Natural killer cell (primary cell): Measurements from ENCODE around the gene SMIM33. TPM values are rescaled to one million over a fixed set of nuclear protein-coding genes. Genes with fewer than 3 reads are reported as not detected.

Experiments
- ATAC-seq, 3 donors: fragments of 150-1000 bp in 2 of 3; fragments of 200-7000 bp in 1 of 3; cut with Tn5 transposase; 1 replicate in 1 of 3; 2 replicates in 2 of 3; pipeline ENCODE4 v1.10.0; 2021; ENCODE audit warnings: mild to moderate bottlenecking in 2 of 3, moderate library complexity in 2 of 3
- DNase-seq, 2 donors: peaks; one replicate each; pipeline versions ENCODE4 v3.0.0 to v3.0.0-alpha.2; 2013 to 2021; ENCODE audit warnings: mixed read lengths in 1 of 2
- H3K27ac ChIP-seq: one replicate; pipeline ENCODE4 v1.5.1; 2013; ENCODE audit warnings: mild to moderate bottlenecking, low read length
- H3K27me3 ChIP-seq: one replicate; pipeline ENCODE4 v1.6.1; 2013; ENCODE audit warnings: low read length; ENCODE audit not compliant: control insufficient read depth, insufficient read depth
- H3K36me3 ChIP-seq: one replicate; pipeline ENCODE4 v1.6.1; 2013; ENCODE audit warnings: low read length; ENCODE audit not compliant: control insufficient read depth, insufficient read depth
- H3K4me1 ChIP-seq: one replicate; pipeline ENCODE4 v1.6.1; 2013; ENCODE audit warnings: low read length; ENCODE audit not compliant: control insufficient read depth, insufficient read depth
- H3K4me3 ChIP-seq: one replicate; pipeline ENCODE4 v1.5.1; 2013; ENCODE audit warnings: low read length
- H3K9me3 ChIP-seq: one replicate; pipeline ENCODE4 v1.6.1; 2013; ENCODE audit warnings: low read length; ENCODE audit not compliant: control insufficient read depth, insufficient read depth
- H3K27ac Mint-ChIP-seq, 2 donors: one replicate each; pipeline ENCODE4 v1.8.0; 2022; ENCODE audit warnings: mild to moderate bottlenecking in 2 of 2, mixed read lengths in 2 of 2, moderate library complexity in 1 of 2
- H3K27me3 Mint-ChIP-seq, 2 donors: one replicate each; pipeline ENCODE4 v1.8.0; 2022; ENCODE audit warnings: low read depth in 2 of 2, mixed read lengths in 2 of 2
- H3K36me3 Mint-ChIP-seq: one replicate; pipeline ENCODE4 v1.8.0; 2022; ENCODE audit warnings: mixed read lengths
- H3K4me1 Mint-ChIP-seq, 2 donors: one replicate each; pipeline ENCODE4 v1.8.0; 2022; ENCODE audit warnings: mixed read lengths in 2 of 2
- H3K4me3 Mint-ChIP-seq: one replicate; pipeline ENCODE4 v1.8.0; 2022; ENCODE audit warnings: mild to moderate bottlenecking, moderate library complexity, mixed read lengths
- H3K9me3 Mint-ChIP-seq, 2 donors: one replicate each; pipeline ENCODE4 v1.8.0; 2022; ENCODE audit warnings: mixed read lengths in 2 of 2
- CTCF ChIP-seq: fragments of 200-600 bp; IDR thresholded peaks from one replicate; pipeline ENCODE4 v1.8.0; 2022; ENCODE audit warnings: antibody characterized with exemption
- WGBS: methylation state at CpG from one replicate; pipeline ENCODE4 v1.1.7; 2013; ENCODE audit warnings: missing lambda C conversion rate; ENCODE audit not compliant: insufficient coverage; 5-methylcytosine and 5-hydroxymethylcytosine counted together
- intact Hi-C: fragments of 100-400 bp; cut with micrococcal nuclease; formaldehyde crosslinking; loops from one replicate; pipeline ENCODE4 v1.14.2; 2022
- total RNA-seq, 4 donors: library from RNA; stranded (reverse); fragments of 120-200 nt in 1 of 4; gene quantifications; one replicate each; pipeline versions ENCODE4 v1.2.3 to v1.2.4, GENCODE V29; 2013 to 2022

The SMIM33 gene
- total RNA-seq, 3 donors from 2014 or later (not counting 1 experiment from before 2014, with no cell fraction given), result not detected

DNA sequence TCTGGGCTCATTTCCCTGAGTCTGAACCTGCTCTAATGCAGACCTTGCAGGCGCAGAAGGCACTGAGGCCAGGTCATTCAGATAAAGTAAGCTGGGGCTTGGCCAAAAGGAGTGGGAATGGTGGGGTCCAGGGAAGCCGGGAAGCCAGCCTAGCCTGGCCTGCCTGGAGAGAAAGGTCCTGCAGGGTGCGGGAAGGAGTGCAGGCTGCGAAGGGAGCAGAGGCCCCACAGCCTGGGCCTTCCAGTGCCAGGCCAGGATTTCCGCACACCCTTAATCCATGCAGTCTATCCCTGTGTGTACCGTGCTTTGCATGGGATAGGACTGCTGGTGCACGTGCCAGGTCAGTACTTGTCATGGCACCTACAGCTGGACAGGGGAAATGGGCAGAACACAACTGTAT is 15.4 kb downstream of the SMIM33 start:
- Mint-ChIP-seq H3K27ac (no peak overlapping the region), H3K4me1 (peaks cover 17 to 22% of the 10 kb centered on the region in 2 donors), H3K9me3 (no peaks in the 10 kb centered on the region), H3K36me3 (no peaks in the 10 kb centered on the region), H3K4me3 (no peak overlapping the region), H3K27me3 (no peaks in the 10 kb centered on the region)
- WGBS, result 97% methylated on average over 7 of the region's 7 CpGs
- Histone ChIP-seq H3K4me1 (peaks cover 34% of the 10 kb centered on the region), H3K27ac (no peak overlapping the region), H3K4me3 (no peak overlapping the region), H3K36me3 (no peaks in the 10 kb centered on the region), H3K27me3 (no peaks in the 10 kb centered on the region), H3K9me3 (no peaks in the 10 kb centered on the region)
- intact Hi-C loops, result no loop called here
- TF ChIP-seq CTCF, result no peak
- DNase-seq, result no peak
- ATAC-seq, result no peak

GRCh38 chr5:139488260-139488659 is 17.5 kb downstream of the SMIM33 start:
- no peaks in the 10 kb centered on the region for H3K27me3 Mint-ChIP-seq
- Histone ChIP-seq H3K27me3 (no peaks in the 10 kb centered on the region), H3K9me3 (no peaks in the 10 kb centered on the region), H3K36me3 (no peaks in the 10 kb centered on the region), H3K4me1 (peaks cover 13% of the 10 kb centered on the region), H3K4me3 (no peak overlapping the region), H3K27ac (no peak overlapping the region)
- WGBS, result 56% methylated on average over 3 of the region's 3 CpGs
- peak; percentile 32 to 38 (median 35) for ATAC-seq
- no peaks in the 10 kb centered on the region for H3K36me3 Mint-ChIP-seq
- H3K4me1 Mint-ChIP-seq, result peaks cover 5 to 11% of the 10 kb centered on the region in 2 donors
- no peaks in the 10 kb centered on the region for H3K9me3 Mint-ChIP-seq
- no peak overlapping the region for H3K4me3 Mint-ChIP-seq
- no peak for TF ChIP-seq CTCF
- DNase-seq, result no peak
- intact Hi-C loops, result no loop called here
- H3K27ac Mint-ChIP-seq, result peak overlapping the region in 1 of 2 donors; percentile 83

DNA sequence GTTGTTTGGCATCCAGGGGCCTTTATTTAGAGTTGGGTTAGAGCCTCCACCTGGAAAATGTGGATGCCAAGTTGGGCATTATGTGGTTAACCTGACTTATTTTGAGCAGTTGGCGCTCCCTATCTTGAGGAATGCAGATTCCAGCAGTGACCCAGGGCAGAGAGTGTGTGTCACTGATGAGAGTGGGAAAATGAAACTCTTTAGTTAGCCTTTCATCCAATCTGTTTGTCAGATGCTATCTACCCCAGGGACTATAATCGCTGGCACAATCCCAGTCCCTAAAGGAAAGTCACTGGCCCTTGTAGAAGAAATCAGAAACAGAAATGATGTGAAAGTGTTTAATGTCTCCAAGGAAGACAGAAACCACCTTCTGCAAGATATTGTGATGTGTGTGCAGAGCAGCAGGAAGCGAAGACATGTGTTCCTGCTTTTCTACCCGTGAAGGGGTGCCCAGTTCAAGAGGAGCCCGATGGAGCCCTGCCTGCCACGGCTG is 21.9 kb downstream of the SMIM33 start:
- Mint-ChIP-seq H3K27me3 (no peaks in the 10 kb centered on the region), H3K9me3 (no peaks in the 10 kb centered on the region), H3K4me3 (no peak overlapping the region), H3K27ac (no peak overlapping the region), H3K36me3 (no peaks in the 10 kb centered on the region), H3K4me1 (peaks cover 5 to 11% of the 10 kb centered on the region in 2 donors)
- ATAC-seq, result no peak
- Histone ChIP-seq H3K4me1 (peaks cover 9% of the 10 kb centered on the region), H3K27ac (no peak overlapping the region), H3K36me3 (no peaks in the 10 kb centered on the region), H3K27me3 (no peaks in the 10 kb centered on the region), H3K4me3 (no peak overlapping the region), H3K9me3 (no peaks in the 10 kb centered on the region)
- no peak for TF ChIP-seq CTCF
- 38% methylated on average over 6 of the region's 6 CpGs for WGBS
- DNase-seq, result peak in 1 of 2 donors; percentile 29
- intact Hi-C loops, result no loop called here

DNA sequence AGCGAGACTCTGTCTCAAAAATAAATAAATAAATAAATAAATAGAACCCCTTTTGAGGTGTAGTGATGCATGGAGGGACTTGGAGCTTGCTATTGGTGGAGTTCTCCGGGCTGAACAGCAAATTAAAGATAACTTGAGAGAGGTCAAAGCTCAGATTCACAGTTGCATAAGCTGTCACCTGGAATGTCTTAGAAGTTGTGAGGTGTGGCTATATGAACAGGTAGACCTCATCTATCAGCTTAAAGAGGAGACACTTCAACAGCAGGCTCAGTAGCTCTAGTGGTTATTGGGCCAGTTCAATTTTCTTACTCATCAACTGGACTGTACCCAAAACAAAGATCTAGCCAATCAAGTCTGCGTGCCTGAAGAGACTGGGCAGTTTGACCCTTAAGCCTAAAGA is 23.5 kb downstream of the SMIM33 start:
- intact Hi-C loops, result no loop called here
- Mint-ChIP-seq H3K27ac (no peak overlapping the region), H3K4me1 (peaks cover 5 to 6% of the 10 kb centered on the region in 2 donors), H3K9me3 (no peaks in the 10 kb centered on the region), H3K4me3 (no peak overlapping the region), H3K36me3 (no peaks in the 10 kb centered on the region), H3K27me3 (no peaks in the 10 kb centered on the region)
- Histone ChIP-seq H3K4me1 (no peaks in the 10 kb centered on the region), H3K9me3 (no peaks in the 10 kb centered on the region), H3K36me3 (no peaks in the 10 kb centered on the region), H3K4me3 (no peak overlapping the region), H3K27me3 (no peaks in the 10 kb centered on the region), H3K27ac (no peak overlapping the region)
- WGBS, result 93% methylated on average over 2 of the region's 3 CpGs
- TF ChIP-seq CTCF, result no peak
- ATAC-seq (no peak), DNase-seq (no peak)
